ENCODE data around the gene ARHGEF17. TPM values are rescaled to one million over a fixed set of nuclear protein-coding genes. Genes with fewer than 3 reads are reported as not detected.

The ARHGEF17 gene
- total RNA-seq, 6 experiments from 2014 or later = 4.6 to 7.3 (median 5.4) TPM

DNA sequence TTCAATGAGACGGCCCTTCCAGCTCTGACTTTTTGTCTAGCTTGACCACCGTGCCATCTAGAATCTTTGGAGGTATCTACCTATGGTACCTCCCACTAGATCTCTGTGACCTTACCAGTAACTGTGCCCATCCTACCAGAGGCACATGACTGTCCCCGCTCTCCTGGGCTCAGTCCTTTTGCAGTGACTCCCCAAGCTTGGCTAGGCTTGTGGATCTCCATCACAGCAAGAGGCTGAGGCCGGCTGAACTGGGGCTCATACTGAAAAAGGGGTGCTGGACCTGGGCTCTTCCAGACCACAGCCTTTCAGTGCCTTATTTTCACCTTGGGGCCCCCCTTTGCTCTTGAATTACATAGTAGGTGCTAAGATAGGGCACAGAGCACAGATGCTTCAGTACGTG is 95.5 kb downstream of the ARHGEF17 start:
- Histone ChIP-seq H3K36me3 (peaks cover 0 to 5% (median 0%) of the 10 kb centered on the region in 4 donors), H3K9me3 (no peaks in the 10 kb centered on the region), H3K27ac (no peak overlapping the region), H3K4me3 (no peak overlapping the region), H3K27me3 (no peaks in the 10 kb centered on the region), H3K4me1 (peaks cover 0 to 3% (median 0%) of the 10 kb centered on the region in 4 donors)
- WGBS (ENCODE audit: insufficient coverage, low coverage, low lambda C conversion rate, missing lambda C conversion rate) = 93% methylated on average over 3 of the region's 5 CpGs
- TF ChIP-seq, protein P1, sequence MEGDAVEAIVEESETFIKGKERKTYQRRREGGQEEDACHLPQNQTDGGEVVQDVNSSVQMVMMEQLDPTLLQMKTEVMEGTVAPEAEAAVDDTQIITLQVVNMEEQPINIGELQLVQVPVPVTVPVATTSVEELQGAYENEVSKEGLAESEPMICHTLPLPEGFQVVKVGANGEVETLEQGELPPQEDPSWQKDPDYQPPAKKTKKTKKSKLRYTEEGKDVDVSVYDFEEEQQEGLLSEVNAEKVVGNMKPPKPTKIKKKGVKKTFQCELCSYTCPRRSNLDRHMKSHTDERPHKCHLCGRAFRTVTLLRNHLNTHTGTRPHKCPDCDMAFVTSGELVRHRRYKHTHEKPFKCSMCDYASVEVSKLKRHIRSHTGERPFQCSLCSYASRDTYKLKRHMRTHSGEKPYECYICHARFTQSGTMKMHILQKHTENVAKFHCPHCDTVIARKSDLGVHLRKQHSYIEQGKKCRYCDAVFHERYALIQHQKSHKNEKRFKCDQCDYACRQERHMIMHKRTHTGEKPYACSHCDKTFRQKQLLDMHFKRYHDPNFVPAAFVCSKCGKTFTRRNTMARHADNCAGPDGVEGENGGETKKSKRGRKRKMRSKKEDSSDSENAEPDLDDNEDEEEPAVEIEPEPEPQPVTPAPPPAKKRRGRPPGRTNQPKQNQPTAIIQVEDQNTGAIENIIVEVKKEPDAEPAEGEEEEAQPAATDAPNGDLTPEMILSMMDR (IDR thresholded peaks at IDR 0.05) = no peak
- TF ChIP-seq POLR2A (IDR thresholded peaks at IDR 0.05) = no peak
- intact Hi-C loops (cut with DNase I) = loop anchor here in 1 of 2 donors (10.0 kb wide), 1 partner anchor 251 kb away; no protein-coding TSS in a partner anchor
- DNase-seq (no peak), ATAC-seq (no peak)

DNA sequence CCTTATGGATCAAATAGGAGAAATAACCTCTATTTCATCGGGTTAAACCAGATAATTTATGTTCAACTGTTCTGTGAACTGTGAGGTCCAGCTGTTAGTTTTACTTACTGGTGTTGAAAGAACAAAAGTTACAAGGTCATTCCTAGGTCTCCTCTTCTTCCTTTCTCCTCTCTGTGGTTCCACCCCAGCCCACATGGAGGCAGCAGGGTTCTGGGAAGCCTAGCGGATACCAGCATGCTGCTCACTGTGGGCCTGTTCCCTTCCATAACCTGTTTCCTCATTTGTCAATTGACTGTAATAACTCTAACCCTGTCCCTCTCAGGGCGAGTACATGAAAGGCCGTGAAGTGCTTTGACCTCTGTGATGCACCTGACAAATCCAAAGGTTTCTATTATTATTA is 96.0 kb downstream of the ARHGEF17 start:
- no peak overlapping the region for H3K4me3 ChIP-seq
- no peaks in the 10 kb centered on the region for H3K9me3 ChIP-seq
- peak; percentile 83 to 93 (median 89) for ATAC-seq
- no peak overlapping the region for H3K27ac ChIP-seq
- H3K4me1 ChIP-seq = peaks cover 0 to 3% (median 0%) of the 10 kb centered on the region in 4 donors
- TF ChIP-seq, protein P1 (IDR thresholded peaks at IDR 0.05) = peak; percentile 58 to 66 (median 62)
- no peak for TF ChIP-seq POLR2A (IDR thresholded peaks at IDR 0.05)
- H3K27me3 ChIP-seq = no peaks in the 10 kb centered on the region
- intact Hi-C loops (cut with DNase I) = loop anchor here in 1 of 2 donors (10.0 kb wide), 1 partner anchor 251 kb away; no protein-coding TSS in a partner anchor
- peaks cover 0 to 7% (median 0%) of the 10 kb centered on the region in 4 donors for H3K36me3 ChIP-seq
- WGBS (ENCODE audit: insufficient coverage, low coverage, low lambda C conversion rate, missing lambda C conversion rate) = 29% methylated on average over 4 of the region's 4 CpGs
- peak in 2 of 3 donors; percentile 69 to 74 for DNase-seq

DNA sequence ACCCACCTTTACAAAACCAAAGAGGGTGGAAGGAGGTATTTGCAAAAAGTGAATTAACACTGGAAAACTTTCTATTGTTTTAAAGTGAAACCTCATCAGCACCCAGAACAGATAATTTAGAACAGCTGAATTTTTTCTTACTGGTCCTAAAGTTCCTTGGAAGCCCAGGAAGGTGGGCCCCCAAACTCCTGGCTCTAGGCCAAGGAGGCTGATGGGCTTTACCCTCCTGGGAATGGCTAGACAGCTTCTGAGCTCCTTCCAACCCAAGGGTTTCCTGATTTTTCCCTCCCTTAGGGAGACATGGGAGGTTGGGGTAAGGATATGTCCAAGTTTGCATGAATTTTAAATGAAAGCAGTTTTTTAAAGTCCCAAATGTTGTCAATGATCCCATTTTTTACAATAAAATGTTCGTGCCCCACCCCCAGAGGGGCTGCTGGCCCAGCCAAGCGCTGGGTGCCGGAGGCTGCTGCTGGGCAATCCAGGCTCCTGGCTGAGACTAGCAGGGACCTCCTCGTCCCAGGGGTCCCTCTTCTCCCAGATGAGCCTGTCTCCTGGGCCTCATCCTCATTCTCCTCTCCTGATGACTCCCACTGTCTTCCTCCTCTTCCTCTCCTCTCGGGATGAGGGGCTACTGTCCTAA is 96.5 kb downstream of the ARHGEF17 start:
- no peaks in the 10 kb centered on the region for H3K27me3 ChIP-seq
- DNase-seq (peak in 1 of 3 donors; percentile 42), ATAC-seq (no peak)
- peaks cover 0 to 3% (median 0%) of the 10 kb centered on the region in 4 donors for H3K4me1 ChIP-seq
- WGBS (ENCODE audit: insufficient coverage, low coverage, low lambda C conversion rate, missing lambda C conversion rate) = 93% methylated on average over 2 of the region's 5 CpGs
- H3K9me3 ChIP-seq = no peaks in the 10 kb centered on the region
- no peak for TF ChIP-seq POLR2A (IDR thresholded peaks at IDR 0.05)
- TF ChIP-seq, protein P1 (IDR thresholded peaks at IDR 0.05) = no peak
- H3K36me3 ChIP-seq = peaks cover 0 to 7% (median 0%) of the 10 kb centered on the region in 4 donors
- no peak overlapping the region for H3K27ac ChIP-seq
- intact Hi-C loops (cut with DNase I) = loop anchor here in 1 of 2 donors (10.0 kb wide), 1 partner anchor 250 kb away; no protein-coding TSS in a partner anchor
- no peak overlapping the region for H3K4me3 ChIP-seq

DNA sequence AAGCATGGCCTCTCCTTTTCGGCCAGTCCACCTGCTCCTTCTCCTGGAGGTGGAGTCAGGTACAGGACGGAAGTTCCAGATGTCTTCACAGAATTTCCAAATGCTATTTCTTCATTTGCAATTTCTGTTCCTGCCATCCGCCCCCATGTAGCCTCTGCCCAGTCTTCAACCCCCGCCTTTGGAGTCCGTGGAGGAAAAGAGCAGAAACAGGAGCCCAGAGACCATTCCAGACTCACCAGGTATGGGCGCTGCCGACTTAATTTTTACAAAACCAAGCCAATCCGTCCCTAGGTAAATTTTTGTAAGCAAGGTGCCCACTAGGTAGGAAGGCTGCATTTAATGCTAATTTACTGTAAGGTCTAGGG is 97.1 kb downstream of the ARHGEF17 start:
- intact Hi-C loops (cut with DNase I) = loop anchor here in 1 of 2 donors (10.0 kb wide), 1 partner anchor 250 kb away; no protein-coding TSS in a partner anchor
- Histone ChIP-seq H3K27me3 (no peaks in the 10 kb centered on the region), H3K36me3 (peaks cover 0 to 7% (median 0%) of the 10 kb centered on the region in 4 donors), H3K4me1 (peaks cover 0 to 3% (median 0%) of the 10 kb centered on the region in 4 donors), H3K9me3 (no peaks in the 10 kb centered on the region), H3K27ac (no peak overlapping the region), H3K4me3 (no peak overlapping the region)
- ATAC-seq (no peak), DNase-seq (no peak)
- 95% methylated on average over 4 of the region's 8 CpGs for WGBS (ENCODE audit: insufficient coverage, low coverage, low lambda C conversion rate, missing lambda C conversion rate)
- TF ChIP-seq POLR2A (IDR thresholded peaks at IDR 0.05) = no peak

DNA sequence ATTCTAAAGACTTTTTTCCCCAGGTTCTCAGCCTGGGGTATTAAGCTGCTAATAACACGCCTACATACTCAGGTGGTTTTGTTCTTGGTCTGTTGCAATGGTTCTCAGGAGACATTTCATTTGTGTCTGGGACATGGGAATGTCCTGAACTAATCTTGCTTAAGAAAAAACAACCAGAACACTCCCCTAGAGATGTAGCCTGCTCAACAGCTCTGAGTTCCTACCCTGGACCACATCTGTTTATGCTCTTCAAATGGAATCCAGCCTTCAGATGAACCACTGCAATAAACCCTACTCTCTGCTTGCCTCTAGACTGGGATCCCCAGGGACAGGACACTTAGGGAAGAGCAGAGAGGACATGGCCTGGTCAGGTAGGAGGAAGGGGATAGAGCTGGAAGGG is 98.1 kb downstream of the ARHGEF17 start:
- peaks cover 0 to 3% (median 0%) of the 10 kb centered on the region in 4 donors for H3K4me1 ChIP-seq
- H3K9me3 ChIP-seq = no peaks in the 10 kb centered on the region
- no peak overlapping the region for H3K27ac ChIP-seq
- DNase-seq (no peak), ATAC-seq (no peak)
- intact Hi-C loops (cut with DNase I) = loop anchor here in 1 of 2 donors (10.0 kb wide), 1 partner anchor 249 kb away; no protein-coding TSS in a partner anchor
- no peak overlapping the region for H3K4me3 ChIP-seq
- WGBS (ENCODE audit: insufficient coverage, low coverage, low lambda C conversion rate, missing lambda C conversion rate) = 91% methylated on average over 1 of the region's 1 CpG
- no peak for TF ChIP-seq POLR2A (IDR thresholded peaks at IDR 0.05)
- TF ChIP-seq, protein P1 (IDR thresholded peaks at IDR 0.05) = no peak
- no peaks in the 10 kb centered on the region for H3K27me3 ChIP-seq
- peaks cover 0 to 7% (median 0%) of the 10 kb centered on the region in 4 donors for H3K36me3 ChIP-seq

Measured in right lobe of liver (tissue), 6 donors.